ENCODE measurements around the gene LYRM2. TPM values are rescaled to one million over a fixed set of nuclear protein-coding genes. Genes with fewer than 3 reads are reported as not detected.

LYRM2 gene
- total RNA-seq, 1 donor from 2014 or later = 41.9 TPM

DNA sequence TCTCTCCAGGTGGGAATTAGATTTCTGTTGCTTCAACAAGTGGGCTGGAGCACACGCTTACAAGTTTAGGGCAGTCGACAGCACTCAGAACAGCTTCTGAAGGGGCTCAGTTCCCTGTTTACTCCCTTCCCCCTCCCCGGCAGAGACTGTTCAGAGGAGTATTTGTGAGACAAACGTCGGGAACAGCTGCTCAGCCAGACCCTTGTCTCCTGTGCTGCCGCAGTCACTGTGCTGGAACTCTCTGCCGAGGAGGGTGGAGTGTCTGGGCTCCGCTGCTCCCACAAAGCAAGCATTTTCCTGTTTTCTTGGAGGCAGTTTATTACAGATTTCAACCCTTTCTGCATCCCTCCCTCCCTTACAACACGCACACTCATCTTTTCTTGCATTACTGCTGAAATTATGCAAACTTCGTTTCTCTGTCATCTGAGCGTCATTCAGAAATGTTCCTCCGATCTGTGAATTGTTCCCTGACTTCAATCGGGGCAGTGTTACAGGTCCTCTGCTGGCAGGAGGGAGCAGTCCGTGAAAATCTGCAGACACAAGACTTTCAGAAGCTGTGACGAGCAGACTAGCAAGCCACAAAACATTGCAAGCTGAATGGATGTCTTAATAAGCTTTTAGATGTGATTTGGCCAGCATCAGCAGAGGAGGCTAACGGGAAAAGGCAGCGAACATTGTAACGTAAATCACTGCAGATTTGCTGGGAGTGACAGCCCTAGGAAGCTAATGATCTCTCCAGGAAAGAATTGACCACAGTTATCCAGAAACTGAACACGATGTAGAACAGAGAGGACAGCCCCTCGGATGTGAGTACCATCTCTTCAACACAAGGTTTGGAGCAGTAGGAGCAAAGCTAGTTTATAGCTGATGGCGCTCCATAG lies 76.2 kb downstream of the LYRM2 start:
- no peaks in the 10 kb centered on the region for H3K4me1 Mint-ChIP-seq
- CTCF ChIA-PET = no interaction called here
- peaks cover 4% of the 10 kb centered on the region for H3K9me3 Mint-ChIP-seq
- TF ChIP-seq, protein P1, sequence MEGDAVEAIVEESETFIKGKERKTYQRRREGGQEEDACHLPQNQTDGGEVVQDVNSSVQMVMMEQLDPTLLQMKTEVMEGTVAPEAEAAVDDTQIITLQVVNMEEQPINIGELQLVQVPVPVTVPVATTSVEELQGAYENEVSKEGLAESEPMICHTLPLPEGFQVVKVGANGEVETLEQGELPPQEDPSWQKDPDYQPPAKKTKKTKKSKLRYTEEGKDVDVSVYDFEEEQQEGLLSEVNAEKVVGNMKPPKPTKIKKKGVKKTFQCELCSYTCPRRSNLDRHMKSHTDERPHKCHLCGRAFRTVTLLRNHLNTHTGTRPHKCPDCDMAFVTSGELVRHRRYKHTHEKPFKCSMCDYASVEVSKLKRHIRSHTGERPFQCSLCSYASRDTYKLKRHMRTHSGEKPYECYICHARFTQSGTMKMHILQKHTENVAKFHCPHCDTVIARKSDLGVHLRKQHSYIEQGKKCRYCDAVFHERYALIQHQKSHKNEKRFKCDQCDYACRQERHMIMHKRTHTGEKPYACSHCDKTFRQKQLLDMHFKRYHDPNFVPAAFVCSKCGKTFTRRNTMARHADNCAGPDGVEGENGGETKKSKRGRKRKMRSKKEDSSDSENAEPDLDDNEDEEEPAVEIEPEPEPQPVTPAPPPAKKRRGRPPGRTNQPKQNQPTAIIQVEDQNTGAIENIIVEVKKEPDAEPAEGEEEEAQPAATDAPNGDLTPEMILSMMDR (IDR thresholded peaks at IDR 0.05) = no peak
- no peak overlapping the region for H3K27ac Mint-ChIP-seq
- ATAC-seq (ENCODE audit: low read depth) (no peak), DNase-seq (no peak)
- H3K27me3 Mint-ChIP-seq = peaks cover 3% of the 10 kb centered on the region
- intact Hi-C loops (cut with micrococcal nuclease) = no loop called here
- H3K36me3 Mint-ChIP-seq (ENCODE audit: low read depth) = no peaks in the 10 kb centered on the region
- no peak overlapping the region for H3K4me3 Mint-ChIP-seq
- POLR2A ChIA-PET = interaction anchor here (0.5 kb wide), 1 partner anchor 445 kb away, joined by 3 read pairs; no protein-coding TSS in a partner anchor

GRCh38 chr6:89559487-89559886 lies 79.1 kb downstream of the LYRM2 start:
- ATAC-seq (ENCODE audit: low read depth) = no peak
- H3K27ac Mint-ChIP-seq = no peak overlapping the region
- peaks cover 11% of the 10 kb centered on the region for H3K9me3 Mint-ChIP-seq
- ChIA-PET CTCF (no interaction called here), POLR2A (no interaction called here)
- intact Hi-C loops (cut with micrococcal nuclease) = no loop called here
- no peak overlapping the region for H3K4me3 Mint-ChIP-seq
- peaks cover 13% of the 10 kb centered on the region for H3K27me3 Mint-ChIP-seq
- no peaks in the 10 kb centered on the region for H3K36me3 Mint-ChIP-seq (ENCODE audit: low read depth)
- no peaks in the 10 kb centered on the region for H3K4me1 Mint-ChIP-seq
- TF ChIP-seq, protein P1 (IDR thresholded peaks at IDR 0.05) = no peak
- no peak for DNase-seq

DNA sequence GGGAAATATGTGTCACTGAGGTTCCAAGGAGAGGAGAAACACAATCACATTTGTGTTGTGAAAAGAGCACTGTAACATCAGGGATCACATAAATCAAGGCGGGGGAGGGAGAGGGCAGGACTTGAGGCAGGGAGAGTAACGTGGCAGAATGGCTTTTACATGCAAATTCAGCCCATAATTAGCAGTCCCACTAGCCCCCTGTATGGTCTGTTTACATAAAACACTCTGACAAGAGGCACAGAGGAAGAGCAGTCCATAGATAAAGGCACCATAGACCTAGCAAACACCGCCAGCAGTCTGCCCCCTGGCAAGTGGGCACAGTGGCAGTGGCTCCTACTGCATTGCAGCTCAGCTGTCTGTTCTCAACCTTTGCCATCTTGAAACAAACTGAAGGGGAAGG lies 82.7 kb downstream of the LYRM2 start:
- intact Hi-C loops (cut with micrococcal nuclease) = no loop called here
- no peaks in the 10 kb centered on the region for H3K36me3 Mint-ChIP-seq (ENCODE audit: low read depth)

GRCh38 chr6:89555031-89555430 lies 83.5 kb downstream of the LYRM2 start:
- Mint-ChIP-seq H3K4me3 (no peak overlapping the region), H3K4me1 (no peaks in the 10 kb centered on the region), H3K9me3 (peaks cover 11% of the 10 kb centered on the region), H3K27me3 (peaks cover 13% of the 10 kb centered on the region), H3K27ac (no peak overlapping the region), H3K36me3 (ENCODE audit: low read depth) (no peaks in the 10 kb centered on the region)
- POLR2A ChIA-PET = no interaction called here
- ATAC-seq (ENCODE audit: low read depth) (no peak), DNase-seq (no peak)
- CTCF ChIA-PET = no interaction called here
- intact Hi-C loops (cut with micrococcal nuclease) = no loop called here
- TF ChIP-seq, protein P1 (IDR thresholded peaks at IDR 0.05) = no peak

More for the DNA sequence above, 82.7 kb downstream of the LYRM2 start:
- ATAC-seq (ENCODE audit: low read depth) (no peak), DNase-seq (no peak)
- Mint-ChIP-seq H3K27me3 (peaks cover 13% of the 10 kb centered on the region), H3K4me3 (no peak overlapping the region), H3K9me3 (peaks cover 11% of the 10 kb centered on the region), H3K27ac (no peak overlapping the region), H3K4me1 (no peaks in the 10 kb centered on the region)
- POLR2A ChIA-PET = no interaction called here
- TF ChIP-seq, protein P1 (IDR thresholded peaks at IDR 0.05) = no peak
- CTCF ChIA-PET = no interaction called here

DNA sequence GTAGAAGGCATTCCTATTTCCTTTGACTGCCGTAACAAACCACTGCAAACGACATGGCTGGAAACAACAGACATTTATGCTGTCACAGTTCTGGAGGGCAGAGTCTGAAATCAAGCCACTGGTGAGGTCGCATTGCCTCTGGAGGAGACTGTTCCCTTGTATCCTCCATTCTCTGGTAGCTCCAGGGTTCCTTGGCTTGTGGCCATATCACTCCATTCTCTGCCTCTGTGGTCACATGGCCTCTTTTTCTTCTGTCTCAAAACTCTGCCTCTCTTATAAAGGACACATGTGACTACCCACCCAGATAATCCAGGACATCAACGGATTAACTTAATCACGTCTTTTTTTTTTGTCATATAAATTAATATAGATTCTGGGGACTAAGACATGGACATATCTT lies 84.4 kb downstream of the LYRM2 start:
- no peak for ATAC-seq (ENCODE audit: low read depth)
- H3K27me3 Mint-ChIP-seq = peaks cover 13% of the 10 kb centered on the region
- intact Hi-C loops (cut with micrococcal nuclease) = no loop called here
- ChIA-PET CTCF (no interaction called here), POLR2A (no interaction called here)
- H3K36me3 Mint-ChIP-seq (ENCODE audit: low read depth) = no peaks in the 10 kb centered on the region
- no peak overlapping the region for H3K27ac Mint-ChIP-seq
- TF ChIP-seq, protein P1 (IDR thresholded peaks at IDR 0.05) = no peak
- H3K9me3 Mint-ChIP-seq = peaks cover 11% of the 10 kb centered on the region
- H3K4me3 Mint-ChIP-seq = no peak overlapping the region
- DNase-seq = no peak
- H3K4me1 Mint-ChIP-seq = no peaks in the 10 kb centered on the region
